ENCODE results near the gene PKD2L2.
"Not testable (repeated sequence)": the region's sequence is repeated elsewhere in the genome, so short reads cannot be mapped to it uniquely, and the experiment has no call there.

PKD2L2 gene

GRCh38 chr5:137888466-137888862 lies 793 bp upstream of the PKD2L2 start:
- ATAC-seq, result no peak
- DNase-seq, result no peak

GRCh38 chr5:137890845-137891244 lies 1.6 kb downstream of the PKD2L2 start:
- DNase-seq, result no peak
- no peak for ATAC-seq

- ATAC-seq, result no peak
Observed at GRCh38 chr5:137891849-137892248, 2.6 kb downstream of the PKD2L2 start.

GRCh38 chr5:137894586-137894985 lies 5.3 kb downstream of the PKD2L2 start:
- ATAC-seq (no peak), DNase-seq (no peak)

More at GRCh38 chr5:137891849-137892248, 2.6 kb downstream of the PKD2L2 start:
- peak; percentile 16 for DNase-seq

- no peak for ATAC-seq
- DNase-seq, result no peak
Observed at GRCh38 chr5:137896560-137896959, 7.3 kb downstream of the PKD2L2 start.

GRCh38 chr5:137899493-137899892 lies 10.2 kb downstream of the PKD2L2 start:
- ATAC-seq (no peak), DNase-seq (no peak)

- no peak for ATAC-seq
Observed at GRCh38 chr5:137901011-137901817, 12.0 kb downstream of the PKD2L2 start.

GRCh38 chr5:137902408-137903133 lies 13.3 kb downstream of the PKD2L2 start:
- ATAC-seq, result no peak
- DNase-seq, result no peak

More at GRCh38 chr5:137901011-137901817, 12.0 kb downstream of the PKD2L2 start:
- DNase-seq, result no peak

- ATAC-seq (no peak), DNase-seq (no peak)
Observed at GRCh38 chr5:137914758-137915157, 25.5 kb downstream of the PKD2L2 start.

- DNase-seq (no peak), ATAC-seq (no peak)
Observed at GRCh38 chr5:137916923-137917322, 27.7 kb downstream of the PKD2L2 start.

GRCh38 chr5:137921931-137922330 lies 32.7 kb downstream of the PKD2L2 start:
- ATAC-seq, result no peak
- DNase-seq, result no peak

GRCh38 chr5:137923856-137924255 lies 34.6 kb downstream of the PKD2L2 start:
- DNase-seq (no peak), ATAC-seq (no peak)

GRCh38 chr5:137932800-137933199 lies 43.5 kb downstream of the PKD2L2 start:
- ATAC-seq (no peak), DNase-seq (no peak)

GRCh38 chr5:137933491-137933911 lies 44.2 kb downstream of the PKD2L2 start:
- no peak for DNase-seq
- ATAC-seq, result no peak

- no peak for DNase-seq
- no peak for ATAC-seq
Observed at GRCh38 chr5:137935190-137935589, 45.9 kb downstream of the PKD2L2 start.

GRCh38 chr5:137935694-137936093 lies 46.4 kb downstream of the PKD2L2 start:
- DNase-seq (no peak), ATAC-seq (no peak)

- ATAC-seq, result peak; percentile 55
- peak; percentile 7 for DNase-seq
Observed at GRCh38 chr5:137937994-137938750, 48.9 kb downstream of the PKD2L2 start.

- peak; percentile 84 for ATAC-seq
Observed at GRCh38 chr5:137938751-137939143, 49.5 kb downstream of the PKD2L2 start.

GRCh38 chr5:137939331-137939730 lies 50.1 kb downstream of the PKD2L2 start:
- ATAC-seq, result no peak
- no peak for DNase-seq

More at GRCh38 chr5:137938751-137939143, 49.5 kb downstream of the PKD2L2 start:
- no peak for DNase-seq

- not testable (repeated sequence) for DNase-seq, ATAC-seq
Observed at GRCh38 chr5:137944280-137944679, 55.0 kb downstream of the PKD2L2 start.

GRCh38 chr5:137945825-137946224 lies 56.6 kb downstream of the PKD2L2 start:
- DNase-seq (no peak), ATAC-seq (no peak)

GRCh38 chr5:137954131-137954879 lies 65.0 kb downstream of the PKD2L2 start:
- DNase-seq (no peak), ATAC-seq (no peak)
